WERI-Rb-1 (cell line): Measurements from ENCODE around the gene SFXN4.
"Not testable (repeated sequence)": the region's sequence is repeated elsewhere in the genome, so short reads cannot be mapped to it uniquely, and the experiment has no call there.

ENCODE experiments used
- DNase-seq: peaks from one replicate; pipeline ENCODE4 v3.0.0-alpha.2; 2020
- H3K27ac ChIP-seq: fragments of 250-450 bp; sonication (Bioruptor Pico); 2 replicates; pipeline ENCODE4 v1.5.1; 2020; ENCODE audit warnings: mild to moderate bottlenecking, moderate library complexity
- H3K27me3 ChIP-seq: fragments of 250-450 bp; sonication (Bioruptor Pico); 2 replicates; pipeline ENCODE4 v1.5.1; 2021; ENCODE audit warnings: mild to moderate bottlenecking, low read depth, moderate library complexity; ENCODE audit not compliant: insufficient read depth, severe bottlenecking
- H3K36me3 ChIP-seq: fragments of 250-450 bp; sonication (Bioruptor Pico); 2 replicates; pipeline ENCODE4 v1.5.1; 2020; ENCODE audit warnings: mild to moderate bottlenecking, moderate library complexity
- H3K4me3 ChIP-seq: 2 replicates; pipeline ENCODE4 v1.5.1; 2011; ENCODE audit warnings: low read depth, mild to moderate bottlenecking, control low read depth, low read length
- H3K9me3 ChIP-seq: fragments of 250-450 bp; sonication (Bioruptor Pico); 2 replicates; pipeline ENCODE4 v1.5.1; 2021; ENCODE audit warnings: mild to moderate bottlenecking, moderate library complexity; ENCODE audit not compliant: severe bottlenecking
- CTCF ChIP-seq: IDR thresholded peaks from 2 replicates; pipeline ENCODE4 v1.5.1; 2011; ENCODE audit warnings: low read depth, mild to moderate bottlenecking, control low read depth, inconsistent platforms, low read length

Gene SFXN4

GRCh38 chr10:119161680-119162451, 3.6 kb downstream of the SFXN4 start:
- no peak for TF ChIP-seq CTCF
- Histone ChIP-seq H3K27me3 (no peaks in the 10 kb centered on the region), H3K4me3 (no peak overlapping the region), H3K27ac (no peak overlapping the region), H3K9me3 (no peaks in the 10 kb centered on the region), H3K36me3 (peaks cover 50% of the 10 kb centered on the region)
- DNase-seq, result no peak

- no peak overlapping the region for H3K27ac ChIP-seq
- H3K36me3 ChIP-seq, result peaks cover 74% of the 10 kb centered on the region
- no peak overlapping the region for H3K4me3 ChIP-seq
- H3K27me3 ChIP-seq, result no peaks in the 10 kb centered on the region
- TF ChIP-seq CTCF, result no peak
- H3K9me3 ChIP-seq, result no peaks in the 10 kb centered on the region
- DNase-seq, result no peak
Observed at GRCh38 chr10:119159332-119159731, 6.2 kb downstream of the SFXN4 start.

- Histone ChIP-seq H3K9me3 (no peaks in the 10 kb centered on the region), H3K27ac (no peak overlapping the region), H3K4me3 (no peak overlapping the region), H3K36me3 (peaks cover 69% of the 10 kb centered on the region), H3K27me3 (no peaks in the 10 kb centered on the region)
- DNase-seq, result no peak
- TF ChIP-seq CTCF, result no peak
Observed at GRCh38 chr10:119153661-119154060, 11.9 kb downstream of the SFXN4 start.

GRCh38 chr10:119153041-119153440, 12.5 kb downstream of the SFXN4 start:
- Histone ChIP-seq H3K36me3 (peaks cover 71% of the 10 kb centered on the region), H3K9me3 (no peaks in the 10 kb centered on the region), H3K27ac (no peak overlapping the region), H3K4me3 (no peak overlapping the region), H3K27me3 (no peaks in the 10 kb centered on the region)
- TF ChIP-seq CTCF, result no peak
- DNase-seq, result no peak

GRCh38 chr10:119151601-119152000, 13.9 kb downstream of the SFXN4 start:
- not testable (repeated sequence) for H3K4me3 ChIP-seq, H3K27ac ChIP-seq, DNase-seq, H3K27me3 ChIP-seq, H3K9me3 ChIP-seq
- H3K36me3 ChIP-seq, result peaks cover 75% of the 10 kb centered on the region

GRCh38 chr10:119149729-119150128, 15.8 kb downstream of the SFXN4 start:
- Histone ChIP-seq H3K27ac (no peak overlapping the region), H3K9me3 (no peaks in the 10 kb centered on the region), H3K27me3 (no peaks in the 10 kb centered on the region), H3K4me3 (no peak overlapping the region), H3K36me3 (peaks cover 64% of the 10 kb centered on the region)
- peak; percentile 30 for DNase-seq
- TF ChIP-seq CTCF, result peak; percentile 36; the same call in 1 of the 2 replicates
